Type B pancreatic cell (in vitro differentiated cells): ENCODE measurements around the gene COL1A1. TPM values are rescaled to one million over a fixed set of nuclear protein-coding genes. Genes with fewer than 3 reads are reported as not detected.

Experiments used
- DNase-seq: peaks from one replicate; pipeline ENCODE4 v3.0.0; 2021; ENCODE audit warnings: mixed read lengths; ENCODE audit not compliant: unreplicated experiment; ENCODE audit errors: extremely low spot score
- H3K27ac Mint-ChIP-seq: 2 replicates; pipeline ENCODE4 v1.8.0; 2021; ENCODE audit warnings: mild to moderate bottlenecking, mixed read lengths
- H3K27me3 Mint-ChIP-seq: 2 replicates; pipeline ENCODE4 v1.8.0; 2021; ENCODE audit warnings: mixed read lengths
- H3K36me3 Mint-ChIP-seq: 2 replicates; pipeline ENCODE4 v1.8.0; 2021; ENCODE audit warnings: mixed read lengths
- H3K4me1 Mint-ChIP-seq: one replicate; pipeline ENCODE4 v1.8.0; 2021; ENCODE audit warnings: mixed read lengths; ENCODE audit not compliant: unreplicated experiment
- H3K4me3 Mint-ChIP-seq: 2 replicates; pipeline ENCODE4 v1.8.0; 2021; ENCODE audit warnings: mild to moderate bottlenecking, mixed read lengths
- H3K9me3 Mint-ChIP-seq: 2 replicates; pipeline ENCODE4 v1.8.0; 2021; ENCODE audit warnings: mixed read lengths
- total RNA-seq: library from RNA; stranded (reverse); gene quantifications from 2 replicates; pipeline ENCODE4 v1.2.1, GENCODE V29; 2021; ENCODE audit warnings: low replicate concordance
- TF ChIP-seq, protein P1 (sequence below): fragments of 200-600 bp; sonication (generic); conservative IDR thresholded peaks from 2 replicates; pipeline ENCODE4 v1.5.0; 2021; ENCODE audit warnings: antibody characterized with exemption, mild to moderate bottlenecking

The COL1A1 gene
- total RNA-seq, 1 donor from 2014 or later = 201 TPM

DNA sequence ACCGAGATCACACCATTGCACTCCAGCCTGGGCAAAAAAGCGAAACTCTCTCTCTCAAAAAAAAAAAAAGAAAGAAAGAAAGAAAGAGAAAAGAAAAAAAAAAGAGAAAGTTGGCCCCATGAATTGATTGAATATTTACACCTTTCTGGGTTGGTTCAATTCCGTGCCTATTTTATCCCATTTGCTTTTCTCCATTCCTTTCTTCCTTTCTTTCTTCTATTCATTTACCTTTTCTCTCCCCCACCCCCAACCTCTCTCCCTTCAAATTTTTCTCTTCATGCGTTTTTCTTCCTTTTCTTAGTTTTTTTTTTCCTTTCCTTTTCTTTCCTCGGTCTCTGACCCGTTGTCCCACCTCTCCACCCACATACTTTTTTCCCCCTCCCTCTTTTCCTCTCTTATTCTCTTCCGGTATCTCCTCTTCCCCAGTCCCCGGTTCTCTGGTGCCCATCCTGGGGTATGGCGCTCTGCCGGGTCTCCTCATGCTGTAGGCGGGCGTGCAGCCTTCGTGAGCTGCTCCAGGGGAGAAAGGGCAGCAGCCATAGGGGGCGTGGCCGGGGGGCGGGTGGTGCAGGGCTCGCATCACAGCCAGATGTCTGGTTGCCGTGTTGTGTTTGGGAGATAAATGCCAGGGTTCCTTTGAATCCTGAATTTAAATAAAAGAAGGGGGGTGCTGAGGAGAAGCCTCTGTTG lies 5.3 kb upstream of the COL1A1 start:
- TF ChIP-seq, protein P1, sequence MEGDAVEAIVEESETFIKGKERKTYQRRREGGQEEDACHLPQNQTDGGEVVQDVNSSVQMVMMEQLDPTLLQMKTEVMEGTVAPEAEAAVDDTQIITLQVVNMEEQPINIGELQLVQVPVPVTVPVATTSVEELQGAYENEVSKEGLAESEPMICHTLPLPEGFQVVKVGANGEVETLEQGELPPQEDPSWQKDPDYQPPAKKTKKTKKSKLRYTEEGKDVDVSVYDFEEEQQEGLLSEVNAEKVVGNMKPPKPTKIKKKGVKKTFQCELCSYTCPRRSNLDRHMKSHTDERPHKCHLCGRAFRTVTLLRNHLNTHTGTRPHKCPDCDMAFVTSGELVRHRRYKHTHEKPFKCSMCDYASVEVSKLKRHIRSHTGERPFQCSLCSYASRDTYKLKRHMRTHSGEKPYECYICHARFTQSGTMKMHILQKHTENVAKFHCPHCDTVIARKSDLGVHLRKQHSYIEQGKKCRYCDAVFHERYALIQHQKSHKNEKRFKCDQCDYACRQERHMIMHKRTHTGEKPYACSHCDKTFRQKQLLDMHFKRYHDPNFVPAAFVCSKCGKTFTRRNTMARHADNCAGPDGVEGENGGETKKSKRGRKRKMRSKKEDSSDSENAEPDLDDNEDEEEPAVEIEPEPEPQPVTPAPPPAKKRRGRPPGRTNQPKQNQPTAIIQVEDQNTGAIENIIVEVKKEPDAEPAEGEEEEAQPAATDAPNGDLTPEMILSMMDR = no peak
- H3K9me3 Mint-ChIP-seq = no peaks in the 10 kb centered on the region
- H3K27ac Mint-ChIP-seq = peak overlapping the region; percentile 29
- DNase-seq = no peak
- H3K4me1 Mint-ChIP-seq = peaks cover 65% of the 10 kb centered on the region
- H3K27me3 Mint-ChIP-seq = peaks cover 42% of the 10 kb centered on the region
- peak overlapping the region; percentile 68 for H3K4me3 Mint-ChIP-seq
- H3K36me3 Mint-ChIP-seq = no peaks in the 10 kb centered on the region

- no peaks in the 10 kb centered on the region for H3K36me3 Mint-ChIP-seq
- H3K4me3 Mint-ChIP-seq = peak overlapping the region; percentile 73
- H3K27ac Mint-ChIP-seq = peak overlapping the region; percentile 55
- no peak for DNase-seq
- H3K9me3 Mint-ChIP-seq = no peaks in the 10 kb centered on the region
- peaks cover 61% of the 10 kb centered on the region for H3K4me1 Mint-ChIP-seq
- H3K27me3 Mint-ChIP-seq = peaks cover 44% of the 10 kb centered on the region
- TF ChIP-seq, protein P1 = no peak
Measured at GRCh38 chr17:50205963-50206505, 4.6 kb upstream of the COL1A1 start.

GRCh38 chr17:50205111-50205962 lies 3.9 kb upstream of the COL1A1 start:
- TF ChIP-seq, protein P1 = no peak
- DNase-seq = no peak
- Mint-ChIP-seq H3K27me3 (peaks cover 51% of the 10 kb centered on the region), H3K9me3 (no peaks in the 10 kb centered on the region), H3K4me1 (peaks cover 64% of the 10 kb centered on the region), H3K27ac (peak overlapping the region; percentile 55), H3K36me3 (no peaks in the 10 kb centered on the region), H3K4me3 (peak overlapping the region; percentile 73)

DNA sequence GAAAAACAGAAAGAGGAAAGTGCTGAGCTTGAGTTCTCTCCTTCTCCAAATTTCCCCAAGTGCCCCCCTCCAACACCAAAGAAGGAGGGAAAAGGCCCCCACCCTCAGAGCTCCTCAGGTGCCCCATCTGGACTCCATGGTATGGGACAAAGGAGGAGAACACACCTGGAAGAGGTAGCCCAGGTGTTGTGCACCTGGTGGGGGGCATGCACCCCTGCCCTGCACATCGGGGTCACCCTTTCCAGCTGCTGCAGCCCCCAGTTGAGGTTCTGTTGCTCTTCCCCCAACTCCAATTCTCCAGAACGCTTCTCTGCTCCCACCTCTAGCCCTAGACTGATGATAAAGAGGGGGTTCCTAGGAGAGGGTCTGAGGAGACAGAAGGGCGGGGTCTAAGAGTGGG lies 3.0 kb upstream of the COL1A1 start:
- H3K27ac Mint-ChIP-seq = no peak overlapping the region
- H3K4me3 Mint-ChIP-seq = no peak overlapping the region
- no peaks in the 10 kb centered on the region for H3K36me3 Mint-ChIP-seq
- TF ChIP-seq, protein P1 = no peak
- no peaks in the 10 kb centered on the region for H3K9me3 Mint-ChIP-seq
- no peak for DNase-seq
- H3K4me1 Mint-ChIP-seq = peaks cover 55% of the 10 kb centered on the region
- H3K27me3 Mint-ChIP-seq = peaks cover 51% of the 10 kb centered on the region

- Mint-ChIP-seq H3K27ac (peak overlapping the region; percentile 36), H3K4me3 (no peak overlapping the region), H3K4me1 (peaks cover 51% of the 10 kb centered on the region), H3K36me3 (no peaks in the 10 kb centered on the region), H3K9me3 (no peaks in the 10 kb centered on the region), H3K27me3 (peaks cover 49% of the 10 kb centered on the region)
- TF ChIP-seq, protein P1 = no peak
- no peak for DNase-seq
Measured at GRCh38 chr17:50203604-50204345, 2.3 kb upstream of the COL1A1 start.
